Lower leg skin (tissue), 4 donors: ENCODE measurements around the gene AGBL1. TPM values are rescaled to one million over a fixed set of nuclear protein-coding genes. Genes with fewer than 3 reads are reported as not detected.
A peak's percentile ranks its signal among the peaks of the same experiment; 100 is the strongest.
"Not testable (repeated sequence)": the region's sequence is repeated elsewhere in the genome, so short reads cannot be mapped to it uniquely, and the experiment has no call there.

Source experiments
- DNase-seq, 2 donors: peaks; one replicate each; pipeline ENCODE4 v3.0.0-alpha.2; 2019; ENCODE audit warnings: low spot score in 2 of 2
- H3K4me3 ChIP-seq: fragments of 200-600 bp; sonication (generic); 2 replicates; pipeline ENCODE4 v1.5.1; 2017; ENCODE audit warnings: mild to moderate bottlenecking, low read depth; ENCODE audit not compliant: poor library complexity, severe bottlenecking
- POLR2A ChIP-seq, 2 donors: fragments of 450-650 bp; IDR thresholded peaks; one replicate each; pipeline ENCODE4 v1.6.1; 2016 to 2017; ENCODE audit warnings: antibody characterized with exemption in 2 of 2, mild to moderate bottlenecking in 1 of 2, moderate library complexity in 1 of 2
- WGBS, 2 donors: methylation state at CpG; one replicate each; pipeline ENCODE4 v1.1.5; 2018; 5-methylcytosine and 5-hydroxymethylcytosine counted together
- intact Hi-C: fragments of 100-400 bp; cut with DNase I; formaldehyde crosslinking; loops from one replicate; pipeline ENCODE4 v1.15.0; 2023; ENCODE audit warnings: low total_unique reads
- total RNA-seq, 4 donors: library from RNA; depleted of rRNA; stranded (reverse); fragments of >200 nt; gene quantifications; one replicate each; pipeline ENCODE4 v1.1.0, GENCODE V29; 2016
- TF ChIP-seq, protein P1 (sequence below), 3 donors: fragments of 450-650 bp; IDR thresholded peaks; one replicate each; pipeline ENCODE4 v1.5.1; 2016; ENCODE audit warnings: antibody characterized with exemption in 3 of 3, mild to moderate bottlenecking in 3 of 3, moderate library complexity in 2 of 3

Gene AGBL1
- total RNA-seq, 4 donors from 2014 or later: 0.13 to 0.91 TPM; not detected in 2

DNA sequence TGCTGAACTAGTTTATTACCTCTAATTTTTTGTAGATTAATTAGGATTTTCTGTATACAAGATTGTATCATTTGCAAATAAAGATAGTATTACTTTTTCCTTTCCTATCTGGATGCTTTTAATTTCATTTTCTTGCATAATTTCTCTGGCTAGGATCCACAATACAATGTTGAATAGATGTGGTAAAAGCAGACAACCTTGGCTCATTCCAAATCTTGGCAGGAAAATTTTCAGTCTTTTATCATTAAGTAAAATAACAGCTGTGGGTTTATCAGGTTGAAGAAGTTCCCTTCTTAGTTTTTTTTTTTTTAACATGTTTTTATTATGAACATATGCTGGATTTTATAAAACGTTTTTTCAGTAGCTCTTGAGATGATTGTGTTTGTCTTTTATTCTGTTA, 422.6 kb downstream of the AGBL1 start:
- TF ChIP-seq, protein P1, sequence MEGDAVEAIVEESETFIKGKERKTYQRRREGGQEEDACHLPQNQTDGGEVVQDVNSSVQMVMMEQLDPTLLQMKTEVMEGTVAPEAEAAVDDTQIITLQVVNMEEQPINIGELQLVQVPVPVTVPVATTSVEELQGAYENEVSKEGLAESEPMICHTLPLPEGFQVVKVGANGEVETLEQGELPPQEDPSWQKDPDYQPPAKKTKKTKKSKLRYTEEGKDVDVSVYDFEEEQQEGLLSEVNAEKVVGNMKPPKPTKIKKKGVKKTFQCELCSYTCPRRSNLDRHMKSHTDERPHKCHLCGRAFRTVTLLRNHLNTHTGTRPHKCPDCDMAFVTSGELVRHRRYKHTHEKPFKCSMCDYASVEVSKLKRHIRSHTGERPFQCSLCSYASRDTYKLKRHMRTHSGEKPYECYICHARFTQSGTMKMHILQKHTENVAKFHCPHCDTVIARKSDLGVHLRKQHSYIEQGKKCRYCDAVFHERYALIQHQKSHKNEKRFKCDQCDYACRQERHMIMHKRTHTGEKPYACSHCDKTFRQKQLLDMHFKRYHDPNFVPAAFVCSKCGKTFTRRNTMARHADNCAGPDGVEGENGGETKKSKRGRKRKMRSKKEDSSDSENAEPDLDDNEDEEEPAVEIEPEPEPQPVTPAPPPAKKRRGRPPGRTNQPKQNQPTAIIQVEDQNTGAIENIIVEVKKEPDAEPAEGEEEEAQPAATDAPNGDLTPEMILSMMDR (IDR thresholded peaks at IDR 0.05): no peak
- no peak for TF ChIP-seq POLR2A (IDR thresholded peaks at IDR 0.05)
- 14 to 21% methylated on average over 1 of the region's 1 CpG for WGBS, 2 donors
- no peak for DNase-seq
- intact Hi-C loops: no loop called here
- H3K4me3 ChIP-seq: no peak overlapping the region

DNA sequence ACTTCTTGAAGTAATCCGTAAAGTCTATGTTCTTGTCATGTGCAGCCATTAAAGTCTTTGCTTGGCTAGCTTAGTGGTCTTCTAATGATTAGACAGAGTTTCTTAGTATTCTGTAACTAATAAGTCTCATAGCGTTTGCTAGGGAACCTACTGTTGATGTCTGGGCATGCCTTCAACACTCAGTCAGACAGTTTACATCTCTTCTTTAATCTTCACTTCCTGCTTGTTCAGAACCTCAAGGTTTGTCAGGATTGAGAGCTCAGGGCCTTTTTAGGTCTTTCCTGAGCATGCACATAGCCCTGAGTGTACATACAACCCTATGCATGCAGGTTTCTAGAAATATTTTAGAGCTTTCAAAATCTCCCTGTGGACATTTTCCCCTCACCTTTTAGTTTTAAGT, 426.3 kb downstream of the AGBL1 start:
- no peak overlapping the region for H3K4me3 ChIP-seq
- intact Hi-C loops: no loop called here
- WGBS, 2 donors: 73 to 76% methylated on average over 2 of the region's 2 CpGs
- TF ChIP-seq, protein P1 (IDR thresholded peaks at IDR 0.05): no peak
- TF ChIP-seq POLR2A (IDR thresholded peaks at IDR 0.05): no peak
- no peak for DNase-seq

DNA sequence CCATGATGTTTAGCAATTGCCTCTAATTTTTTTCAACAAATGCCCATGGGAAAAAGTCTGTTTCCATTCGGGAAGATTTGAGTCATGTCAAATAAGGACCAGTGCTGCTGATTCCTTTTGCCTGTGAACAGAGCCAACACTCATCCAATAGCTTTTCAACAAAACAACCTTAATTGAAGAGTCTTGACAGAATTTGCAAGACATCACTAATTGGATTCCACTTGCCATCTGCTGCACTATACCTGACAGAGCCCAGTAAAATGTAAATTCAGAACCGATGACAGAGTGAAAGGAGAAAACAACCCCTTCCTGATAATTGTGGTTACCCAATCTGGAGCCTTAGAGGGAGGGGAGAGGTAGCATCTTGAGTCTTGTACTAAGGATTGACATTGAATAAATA, 426.7 kb downstream of the AGBL1 start:
- no peak for TF ChIP-seq POLR2A (IDR thresholded peaks at IDR 0.05)
- TF ChIP-seq, protein P1 (IDR thresholded peaks at IDR 0.05): no peak
- intact Hi-C loops: no loop called here
- 62 to 74% methylated on average over 2 of the region's 2 CpGs for WGBS, 2 donors
- DNase-seq: no peak
- no peak overlapping the region for H3K4me3 ChIP-seq

DNA sequence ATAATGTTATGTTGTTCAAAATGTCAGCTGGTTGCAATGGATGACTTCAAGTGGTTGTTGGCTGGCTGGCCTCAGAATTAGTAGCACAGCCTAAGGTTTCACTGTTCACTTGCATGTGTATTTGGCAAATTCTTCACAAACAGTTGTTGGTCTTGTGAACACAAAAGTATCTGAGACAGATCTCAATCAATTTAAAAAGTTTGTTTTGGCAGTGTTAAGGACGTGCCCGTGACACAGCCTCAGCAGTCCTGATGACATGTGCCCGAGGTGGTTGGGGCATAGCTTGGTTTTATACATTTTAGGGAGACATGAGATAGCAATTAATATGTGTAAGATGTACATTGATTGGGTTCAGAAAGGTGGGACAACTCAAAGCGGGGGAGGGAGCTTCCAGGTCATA, 436.0 kb downstream of the AGBL1 start:
- intact Hi-C loops: no loop called here
- no peak overlapping the region for H3K4me3 ChIP-seq
- TF ChIP-seq, protein P1 (IDR thresholded peaks at IDR 0.05): no peak
- no peak for TF ChIP-seq POLR2A (IDR thresholded peaks at IDR 0.05)
- WGBS, 2 donors: 90% methylated on average over 4 of the region's 4 CpGs
- DNase-seq: peak in 1 of 2 donors; percentile 28

DNA sequence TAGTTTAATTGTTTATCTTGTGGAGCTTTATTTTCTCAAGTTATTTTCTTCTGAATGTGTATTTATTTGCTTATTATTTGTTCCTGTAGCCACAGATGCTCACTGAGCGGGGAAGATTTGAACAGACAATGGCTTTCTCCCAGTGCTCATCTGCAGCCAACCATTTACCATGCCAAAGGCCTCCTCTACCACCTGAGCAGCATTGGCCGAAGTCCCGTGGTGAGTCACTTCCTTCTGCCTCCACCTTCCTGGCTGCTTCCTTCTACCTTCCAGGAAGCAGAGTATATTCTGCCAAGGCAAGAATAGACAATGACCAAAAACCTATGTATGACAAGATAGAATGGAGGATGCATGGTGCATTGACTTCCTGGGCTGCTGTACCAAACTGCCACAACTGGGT, 443.1 kb downstream of the AGBL1 start:
- DNase-seq: no peak
- no peak overlapping the region for H3K4me3 ChIP-seq
- TF ChIP-seq POLR2A (IDR thresholded peaks at IDR 0.05): no peak
- TF ChIP-seq, protein P1 (IDR thresholded peaks at IDR 0.05): no peak
- intact Hi-C loops: no loop called here
- WGBS, 2 donors: 77 to 82% methylated on average over 3 of the region's 3 CpGs

DNA sequence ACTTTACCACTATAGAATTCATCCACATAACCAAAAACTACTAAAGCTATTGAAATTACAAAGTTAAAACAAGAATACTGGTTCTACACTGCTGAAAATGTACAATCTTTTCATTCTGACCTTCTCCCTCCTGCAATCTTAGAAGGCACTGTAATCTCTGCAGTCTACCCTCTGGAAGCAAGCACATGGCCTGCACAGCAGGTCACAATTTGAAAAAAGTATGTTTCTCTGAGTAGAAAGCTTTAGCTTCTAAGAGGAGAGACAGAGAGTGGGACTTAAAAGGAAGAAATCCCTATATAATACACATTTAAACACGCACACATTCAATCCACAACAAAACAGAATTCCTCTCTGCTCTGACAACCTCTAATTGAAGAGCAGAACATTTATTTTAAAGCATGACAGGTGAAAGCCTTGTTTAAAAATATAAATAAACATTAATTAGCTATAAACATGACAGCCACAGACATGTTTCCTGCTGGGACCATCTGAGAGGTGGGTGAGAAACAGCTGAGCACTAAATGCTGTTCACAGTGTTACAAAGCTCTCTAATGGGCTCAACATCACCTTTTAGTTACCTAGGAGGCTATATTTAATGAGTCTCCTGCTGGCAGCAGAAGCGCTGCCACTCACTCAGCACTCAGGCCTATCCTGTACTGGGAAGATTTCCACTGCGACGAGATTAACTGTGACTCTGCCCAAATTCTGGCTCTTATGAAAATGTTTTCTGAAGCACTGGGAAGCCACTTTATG, 447.4 kb downstream of the AGBL1 start:
- intact Hi-C loops: no loop called here
- TF ChIP-seq POLR2A (IDR thresholded peaks at IDR 0.05): no peak
- TF ChIP-seq, protein P1 (IDR thresholded peaks at IDR 0.05): no peak
- 70 to 71% methylated on average over 4 of the region's 4 CpGs for WGBS, 2 donors
- DNase-seq: no peak
- no peak overlapping the region for H3K4me3 ChIP-seq

DNA sequence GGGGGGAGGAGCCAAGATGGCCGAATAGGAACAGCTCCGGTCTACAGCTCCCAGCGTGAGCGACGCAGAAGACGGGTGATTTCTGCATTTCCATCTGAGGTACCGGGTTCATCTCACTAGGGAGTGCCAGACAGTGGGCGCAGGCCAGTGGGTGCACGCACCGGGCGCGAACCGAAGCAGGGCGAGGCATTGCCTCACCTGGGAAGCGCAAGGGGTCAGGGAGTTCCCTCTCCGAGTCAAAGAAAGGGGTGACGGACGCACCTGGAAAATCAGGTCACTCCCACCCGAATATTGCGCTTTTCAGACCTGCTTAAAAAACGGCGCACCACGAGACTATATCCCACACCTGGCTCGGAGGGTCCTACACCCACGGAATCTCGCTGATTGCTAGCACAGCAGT, 448.4 kb downstream of the AGBL1 start:
- intact Hi-C loops, DNase-seq, H3K4me3 ChIP-seq: not testable (repeated sequence)
- WGBS, 2 donors: 82 to 85% methylated on average over 25 to 26 of the region's 26 CpGs
